Neural cell (in vitro differentiated cells): ENCODE measurements around the gene THRA. TPM values are rescaled to one million over a fixed set of nuclear protein-coding genes. Genes with fewer than 3 reads are reported as not detected.
A peak's percentile ranks its signal among the peaks of the same experiment; 100 is the strongest.

Experiments used
- H2AFZ ChIP-seq: fragments of 200-600, 300-800 bp; sonication (generic), shearing (Covaris generic); 2 replicates; pipeline ENCODE4 v1.6.0; 2014; ENCODE audit warnings: low read depth, mild to moderate bottlenecking, antibody characterized with exemption, low read length, moderate library complexity
- H3F3A ChIP-seq: fragments of 200-600 bp; shearing (Covaris generic); 2 replicates; pipeline ENCODE4 v1.6.1; 2016; ENCODE audit warnings: mild to moderate bottlenecking, moderate library complexity, mixed read lengths, antibody characterized with exemption, low read length; ENCODE audit not compliant: insufficient read depth, poor library complexity, severe bottlenecking
- H3K27ac ChIP-seq: fragments of 200-600, 300-800 bp; sonication (generic), shearing (Covaris generic); 2 replicates; pipeline ENCODE4 v1.5.1; 2014; ENCODE audit warnings: mild to moderate bottlenecking, low read length, moderate library complexity
- H3K27me3 ChIP-seq: fragments of 300-800, 200-600 bp; sonication (generic), shearing (Covaris generic); 2 replicates; pipeline ENCODE4 v1.6.0; 2014; ENCODE audit warnings: mild to moderate bottlenecking, low read depth, low read length, moderate library complexity; ENCODE audit not compliant: insufficient read depth
- H3K36me3 ChIP-seq: fragments of 300-800, 200-600 bp; sonication (generic), shearing (Covaris generic); 2 replicates; pipeline ENCODE4 v1.5.1; 2014; ENCODE audit warnings: mild to moderate bottlenecking, antibody characterized with exemption, low read length, moderate library complexity; ENCODE audit not compliant: insufficient read depth
- H3K4me2 ChIP-seq: fragments of 300-800, 200-600 bp; sonication (generic), shearing (Covaris generic); 2 replicates; pipeline ENCODE4 v1.6.0; 2014; ENCODE audit warnings: mild to moderate bottlenecking, low read length
- H3K4me3 ChIP-seq: fragments of 300-800, 200-600 bp; sonication (generic), shearing (Covaris generic); 2 replicates; pipeline ENCODE4 v1.5.1; 2014; ENCODE audit warnings: mild to moderate bottlenecking, low read length, moderate library complexity
- H3K79me2 ChIP-seq: fragments of 200-600 bp; shearing (Covaris generic); replicated peaks from 2 replicates; pipeline ENCODE4 v1.6.0; 2014; ENCODE audit warnings: mild to moderate bottlenecking, low read length, moderate library complexity; ENCODE audit not compliant: insufficient read depth
- H3K9ac ChIP-seq: fragments of 300-800, 200-600 bp; sonication (generic), shearing (Covaris generic); 2 replicates; pipeline ENCODE4 v1.6.1; 2016; ENCODE audit warnings: mild to moderate bottlenecking, low read length, mixed read lengths
- H3K9me2 ChIP-seq: fragments of 200-600 bp; shearing (Covaris generic); 2 replicates; pipeline ENCODE4 v1.6.1; 2016; ENCODE audit warnings: mild to moderate bottlenecking, low read length, mixed read lengths; ENCODE audit not compliant: insufficient read depth
- H3K9me3 ChIP-seq: fragments of 200-600, 300-800 bp; sonication (generic), shearing (Covaris generic); 2 replicates; pipeline ENCODE4 v1.6.1; 2016; ENCODE audit warnings: mild to moderate bottlenecking, mixed run types, low read length, moderate library complexity, mixed read lengths
- H4K20me1 ChIP-seq: fragments of 200-600 bp; shearing (Covaris generic); 2 replicates; pipeline ENCODE4 v1.6.1; 2016; ENCODE audit warnings: mild to moderate bottlenecking, mixed run types; ENCODE audit not compliant: insufficient read depth
- EP300 ChIP-seq: fragments of 450-650 bp; conservative IDR thresholded peaks from 2 replicates; pipeline ENCODE4 v1.6.1; 2014; ENCODE audit warnings: antibody characterized with exemption, mild to moderate bottlenecking, moderate library complexity; ENCODE audit not compliant: poor library complexity, severe bottlenecking
- EZH2 ChIP-seq: fragments of 200-600, 300-800 bp; shearing (Covaris generic), sonication (generic); IDR thresholded peaks from 2 replicates; pipeline ENCODE4 v1.6.1; 2014; ENCODE audit warnings: antibody characterized with exemption, low read length, borderline replicate concordance, mild to moderate bottlenecking; ENCODE audit not compliant: insufficient read depth, poor library complexity, severe bottlenecking
- MXI1 ChIP-seq: fragments of 450-650 bp; conservative IDR thresholded peaks from 2 replicates; pipeline ENCODE4 v1.6.1; 2014; ENCODE audit warnings: antibody characterized with exemption, mild to moderate bottlenecking; ENCODE audit not compliant: poor library complexity, severe bottlenecking
- POLR2AphosphoS5 ChIP-seq: IDR thresholded peaks from 2 replicates; pipeline ENCODE4 v1.6.1; 2012
- RAD21 ChIP-seq: fragments of 450-650 bp; conservative IDR thresholded peaks from 2 replicates; pipeline ENCODE4 v1.6.1; 2014; ENCODE audit warnings: antibody characterized with exemption, mild to moderate bottlenecking, moderate library complexity
- REST ChIP-seq: IDR thresholded peaks from 2 replicates; pipeline ENCODE4 v1.6.1; 2012; ENCODE audit warnings: borderline replicate concordance
- SMC3 ChIP-seq: fragments of 450-650 bp; conservative IDR thresholded peaks from 2 replicates; pipeline ENCODE4 v1.6.1; 2014; ENCODE audit warnings: antibody characterized with exemption, mild to moderate bottlenecking, moderate library complexity; ENCODE audit not compliant: poor library complexity
- TAF1 ChIP-seq: IDR thresholded peaks from 2 replicates; pipeline ENCODE4 v1.6.1; 2012; ENCODE audit warnings: low read depth
- polyA plus RNA-seq: library from polyadenylated mRNA; depleted of rRNA; stranded (reverse); fragments of >200 nt; gene quantifications from 2 replicates; pipeline ENCODE4 v1.2.3, GENCODE V29; 2014
- TF ChIP-seq, protein P1 (sequence below): fragments of 450-650 bp; IDR thresholded peaks from 2 replicates; pipeline ENCODE4 v1.5.1; 2014; ENCODE audit warnings: antibody characterized with exemption, mild to moderate bottlenecking, moderate library complexity; ENCODE audit not compliant: poor library complexity, severe bottlenecking

The THRA gene
- polyA plus RNA-seq, 1 donor from 2014 or later = 97.2 TPM

GRCh38 chr17:40106760-40107521 is 44.2 kb downstream of the THRA start:
- Histone ChIP-seq H3K27ac (no peak overlapping the region), H3K27me3 (no peaks in the 10 kb centered on the region), H4K20me1 (no peaks in the 10 kb centered on the region), H3K9me3 (no peaks in the 10 kb centered on the region), H3K79me2 (no peaks in the 10 kb centered on the region), H3K36me3 (no peaks in the 10 kb centered on the region), H3K4me3 (no peak overlapping the region), H2AFZ (no peak overlapping the region), H3K9me2 (no peaks in the 10 kb centered on the region), H3F3A (no peaks in the 10 kb centered on the region), H3K4me2 (no peak overlapping the region), H3K9ac (no peak overlapping the region)
- no peak for TF ChIP-seq SMC3
- TF ChIP-seq, protein P1, sequence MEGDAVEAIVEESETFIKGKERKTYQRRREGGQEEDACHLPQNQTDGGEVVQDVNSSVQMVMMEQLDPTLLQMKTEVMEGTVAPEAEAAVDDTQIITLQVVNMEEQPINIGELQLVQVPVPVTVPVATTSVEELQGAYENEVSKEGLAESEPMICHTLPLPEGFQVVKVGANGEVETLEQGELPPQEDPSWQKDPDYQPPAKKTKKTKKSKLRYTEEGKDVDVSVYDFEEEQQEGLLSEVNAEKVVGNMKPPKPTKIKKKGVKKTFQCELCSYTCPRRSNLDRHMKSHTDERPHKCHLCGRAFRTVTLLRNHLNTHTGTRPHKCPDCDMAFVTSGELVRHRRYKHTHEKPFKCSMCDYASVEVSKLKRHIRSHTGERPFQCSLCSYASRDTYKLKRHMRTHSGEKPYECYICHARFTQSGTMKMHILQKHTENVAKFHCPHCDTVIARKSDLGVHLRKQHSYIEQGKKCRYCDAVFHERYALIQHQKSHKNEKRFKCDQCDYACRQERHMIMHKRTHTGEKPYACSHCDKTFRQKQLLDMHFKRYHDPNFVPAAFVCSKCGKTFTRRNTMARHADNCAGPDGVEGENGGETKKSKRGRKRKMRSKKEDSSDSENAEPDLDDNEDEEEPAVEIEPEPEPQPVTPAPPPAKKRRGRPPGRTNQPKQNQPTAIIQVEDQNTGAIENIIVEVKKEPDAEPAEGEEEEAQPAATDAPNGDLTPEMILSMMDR = no peak
- no peak for TF ChIP-seq POLR2AphosphoS5
- no peak for TF ChIP-seq EP300
- no peak for TF ChIP-seq TAF1
- no peak for TF ChIP-seq REST
- TF ChIP-seq EZH2 = no peak
- no peak for TF ChIP-seq MXI1
- no peak for TF ChIP-seq RAD21

DNA sequence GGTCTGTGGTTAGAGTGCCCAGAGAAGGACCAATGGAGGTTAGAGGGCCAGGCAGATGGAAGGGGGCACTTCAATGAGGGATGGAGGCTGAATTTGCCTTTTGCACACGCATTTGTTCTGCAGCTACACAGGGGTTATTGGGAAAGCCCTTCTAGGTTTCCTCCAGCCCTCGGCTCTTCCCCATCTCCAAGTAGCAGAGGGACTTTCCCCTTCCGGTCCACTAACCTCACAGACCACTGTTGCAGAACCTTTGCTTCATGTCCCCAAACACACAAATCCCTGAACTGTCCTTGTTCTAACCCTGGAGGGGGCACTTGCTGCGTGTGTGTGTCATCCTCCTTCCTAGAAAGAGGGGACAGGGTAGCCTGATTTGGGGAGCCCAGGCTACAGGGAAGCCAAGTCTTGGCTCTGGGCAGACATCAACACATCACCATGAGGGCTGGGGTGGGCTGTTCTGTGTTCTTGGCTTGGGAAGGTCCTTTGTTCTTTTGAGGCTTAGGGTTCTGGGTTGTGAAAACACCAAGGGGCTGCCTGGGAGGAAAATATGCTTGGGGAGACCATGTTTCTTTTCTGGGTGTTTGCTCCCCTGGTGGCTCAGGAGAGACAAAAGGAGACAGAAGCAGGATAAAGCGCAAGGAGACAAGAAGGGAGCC is 44.9 kb downstream of the THRA start:
- no peaks in the 10 kb centered on the region for H3K79me2 ChIP-seq
- H3K27me3 ChIP-seq = no peaks in the 10 kb centered on the region
- no peaks in the 10 kb centered on the region for H3K9me2 ChIP-seq
- no peak overlapping the region for H3K4me3 ChIP-seq
- H3F3A ChIP-seq = no peaks in the 10 kb centered on the region
- no peak overlapping the region for H3K27ac ChIP-seq
- H3K9me3 ChIP-seq = no peaks in the 10 kb centered on the region
- no peaks in the 10 kb centered on the region for H3K36me3 ChIP-seq
- no peak overlapping the region for H2AFZ ChIP-seq
- no peak overlapping the region for H3K4me2 ChIP-seq
- H4K20me1 ChIP-seq = no peaks in the 10 kb centered on the region
- H3K9ac ChIP-seq = peak overlapping the region; percentile 13
- TF ChIP-seq, protein P1 = no peak
- no peak for TF ChIP-seq REST
- TF ChIP-seq EP300 = no peak
- TF ChIP-seq EZH2 = no peak
- TF ChIP-seq POLR2AphosphoS5 = no peak
- no peak for TF ChIP-seq TAF1
